SU-DHL-6 (cell line): Measurements from ENCODE around the gene ZNF664.

Source experiments
- H2AFZ ChIP-seq: fragments of 200-600 bp; sonication (generic); 2 replicates; pipeline ENCODE4 v1.6.1; 2014; ENCODE audit warnings: low read depth, mild to moderate bottlenecking, moderate library complexity, mixed read lengths, antibody characterized with exemption, low read length; ENCODE audit not compliant: severe bottlenecking
- H3F3A ChIP-seq: fragments of 200-600 bp; shearing (Covaris generic); 2 replicates; pipeline ENCODE4 v1.6.0; 2016; ENCODE audit warnings: antibody characterized with exemption, mild to moderate bottlenecking; ENCODE audit not compliant: insufficient read depth
- H3K27ac ChIP-seq: fragments of 200-600 bp; sonication (generic); 2 replicates; pipeline ENCODE4 v1.5.1; 2016; ENCODE audit warnings: low read depth, mild to moderate bottlenecking, low read length, moderate library complexity, mixed read lengths
- H3K27me3 ChIP-seq: fragments of 200-600 bp; sonication (generic), shearing (Covaris generic); 2 replicates; pipeline ENCODE4 v1.6.0; 2014; ENCODE audit warnings: mild to moderate bottlenecking, low read length
- H3K36me3 ChIP-seq: fragments of 200-600 bp; sonication (generic); 2 replicates; pipeline ENCODE4 v1.6.1; 2014; ENCODE audit warnings: mild to moderate bottlenecking, low read length, mixed read lengths
- H3K4me2 ChIP-seq: fragments of 300-600, 200-600 bp; shearing (Covaris generic), sonication (generic); 2 replicates; pipeline ENCODE4 v1.6.0; 2014; ENCODE audit warnings: low read length, low read depth, mild to moderate bottlenecking; ENCODE audit not compliant: poor library complexity, severe bottlenecking
- H3K4me3 ChIP-seq: fragments of 200-600 bp; sonication (generic); 2 replicates; pipeline ENCODE4 v1.5.1; 2014; ENCODE audit warnings: antibody characterized with exemption, low read length, mild to moderate bottlenecking, mixed read lengths; ENCODE audit not compliant: insufficient read depth, poor library complexity, severe bottlenecking
- H3K79me2 ChIP-seq: fragments of 200-600 bp; sonication (generic); 2 replicates; pipeline ENCODE4 v1.6.1; 2014; ENCODE audit warnings: mild to moderate bottlenecking, low read length, moderate library complexity; ENCODE audit not compliant: insufficient read depth
- H3K9ac ChIP-seq: fragments of 200-600 bp; sonication (generic); 2 replicates; pipeline ENCODE4 v1.7.0; 2014; ENCODE audit warnings: mild to moderate bottlenecking, low read length
- H3K9me2 ChIP-seq: fragments of 200-600 bp; sonication (generic); replicated peaks from 2 replicates; pipeline ENCODE4 v1.6.1; 2014; ENCODE audit warnings: low read length; ENCODE audit not compliant: insufficient read depth
- H3K9me3 ChIP-seq: fragments of 200-600 bp; sonication (generic); 2 replicates; pipeline ENCODE4 v1.6.1; 2014; ENCODE audit warnings: low read length, mixed read lengths; ENCODE audit not compliant: insufficient read depth
- H4K20me1 ChIP-seq: fragments of 200-600 bp; sonication (generic); 2 replicates; pipeline ENCODE4 v1.6.1; 2014; ENCODE audit warnings: low read depth, mild to moderate bottlenecking, antibody characterized with exemption, low read length, moderate library complexity, mixed read lengths
- CTCF ChIP-seq: fragments of 200-600 bp; sonication (generic); IDR thresholded peaks from one replicate; pipeline ENCODE4 v1.5.1; 2017; ENCODE audit warnings: antibody characterized with exemption, mild to moderate bottlenecking, low read length, moderate library complexity; ENCODE audit not compliant: insufficient read depth, poor library complexity, severe bottlenecking
- EZH2phosphoT487 ChIP-seq: fragments of 200-600 bp; sonication (generic), shearing (Covaris generic); conservative IDR thresholded peaks from 2 replicates; pipeline ENCODE4 v1.6.1; 2018; ENCODE audit warnings: mild to moderate bottlenecking, antibody characterized with exemption, low read length, moderate library complexity, mixed read lengths

The ZNF664 gene

GRCh38 chr12:124007826-124008570 lies 35.0 kb downstream of the ZNF664 start:
- H3K9me3 ChIP-seq, result no peaks in the 10 kb centered on the region
- H3K36me3 ChIP-seq, result no peaks in the 10 kb centered on the region; the same call in 1 of the 2 replicates
- TF ChIP-seq EZH2phosphoT487 (no peak), CTCF (no peak)
- H3F3A ChIP-seq, result no peaks in the 10 kb centered on the region
- no peak overlapping the region for H2AFZ ChIP-seq
- no peaks in the 10 kb centered on the region for H3K9me2 ChIP-seq
- no peaks in the 10 kb centered on the region for H3K27me3 ChIP-seq
- no peak overlapping the region for H3K4me2 ChIP-seq
- no peak overlapping the region for H3K9ac ChIP-seq
- H4K20me1 ChIP-seq, result no peaks in the 10 kb centered on the region
- H3K27ac ChIP-seq, result no peak overlapping the region
- H3K79me2 ChIP-seq, result no peaks in the 10 kb centered on the region
- no peak overlapping the region for H3K4me3 ChIP-seq

GRCh38 chr12:124008595-124008994 lies 35.6 kb downstream of the ZNF664 start:
- H3K9ac ChIP-seq, result no peak overlapping the region
- H3K36me3 ChIP-seq, result no peaks in the 10 kb centered on the region; the same call in 1 of the 2 replicates

GRCh38 chr12:124009781-124010180 lies 36.8 kb downstream of the ZNF664 start:
- Histone ChIP-seq H2AFZ (no peak overlapping the region), H3K4me3 (no peak overlapping the region), H3K79me2 (no peaks in the 10 kb centered on the region), H3K36me3 (no peaks in the 10 kb centered on the region; the same call in 1 of the 2 replicates), H3K9me3 (no peaks in the 10 kb centered on the region), H4K20me1 (no peaks in the 10 kb centered on the region), H3K9ac (no peak overlapping the region), H3F3A (no peaks in the 10 kb centered on the region), H3K9me2 (no peaks in the 10 kb centered on the region), H3K4me2 (no peak overlapping the region), H3K27ac (no peak overlapping the region), H3K27me3 (no peaks in the 10 kb centered on the region)
- TF ChIP-seq EZH2phosphoT487 (no peak), CTCF (no peak)

More at GRCh38 chr12:124008595-124008994, 35.6 kb downstream of the ZNF664 start:
- Histone ChIP-seq H2AFZ (no peak overlapping the region), H3K9me2 (no peaks in the 10 kb centered on the region), H3K9me3 (no peaks in the 10 kb centered on the region), H4K20me1 (no peaks in the 10 kb centered on the region), H3K27ac (no peak overlapping the region), H3K79me2 (no peaks in the 10 kb centered on the region), H3K4me2 (no peak overlapping the region), H3K4me3 (no peak overlapping the region), H3K27me3 (no peaks in the 10 kb centered on the region), H3F3A (no peaks in the 10 kb centered on the region)
- TF ChIP-seq CTCF, result no peak
- no peak for TF ChIP-seq EZH2phosphoT487
